Hematopoietic multipotent progenitor cell treated with erythropoietin and hydrocortisone succinate and interleukin-3 and kit ligand, for 4 days (in vitro differentiated cells): ENCODE results near the gene TNFSF9.

Experiments
- DNase-seq: peaks from one replicate; pipeline ENCODE4 v3.0.0-alpha.2; 2015

The TNFSF9 gene

GRCh38 chr19:6530386-6531162 is at the start of gene TNFSF9:
TNFSF9 (plus strand) TSS chr19:6531026; CDS start chr19:6531037, 11 bp downstream.
- DNase-seq, result peak; percentile 92

- DNase-seq, result peak; percentile 77
Observed at GRCh38 chr19:6481541-6482342, 49.1 kb upstream of the TNFSF9 start, which contains the start of gene DENND1C. DENND1C (minus strand) TSS chr19:6481787; CDS start chr19:6481695, 92 bp downstream.

GRCh38 chr19:6482343-6482686 is 48.5 kb upstream of the TNFSF9 start:
- no peak for DNase-seq

GRCh38 chr19:6483235-6483634 is 47.6 kb upstream of the TNFSF9 start:
- DNase-seq, result no peak

GRCh38 chr19:6484230-6484629 is 46.6 kb upstream of the TNFSF9 start:
- no peak for DNase-seq

- DNase-seq, result no peak
Observed at GRCh38 chr19:6484831-6485230, 46.0 kb upstream of the TNFSF9 start.

- no peak for DNase-seq
Observed at GRCh38 chr19:6489278-6490061, 41.4 kb upstream of the TNFSF9 start.

GRCh38 chr19:6490134-6490533 is 40.7 kb upstream of the TNFSF9 start:
- DNase-seq, result no peak

GRCh38 chr19:6491802-6492592 is 38.8 kb upstream of the TNFSF9 start:
- no peak for DNase-seq

GRCh38 chr19:6494438-6495036 is 36.3 kb upstream of the TNFSF9 start:
- no peak for DNase-seq

GRCh38 chr19:6495947-6496346 is 34.9 kb upstream of the TNFSF9 start:
- no peak for DNase-seq

- DNase-seq, result peak; percentile 78
Observed at GRCh38 chr19:6498294-6499036, 32.4 kb upstream of the TNFSF9 start.

- DNase-seq, result no peak
Observed at GRCh38 chr19:6499052-6499790, 31.6 kb upstream of the TNFSF9 start.

GRCh38 chr19:6500837-6501739 is 29.7 kb upstream of the TNFSF9 start:
- no peak for DNase-seq

GRCh38 chr19:6501740-6502648 is 28.8 kb upstream of the TNFSF9 start, which contains the start of gene TUBB4A:
TUBB4A (minus strand) TSS chr19:6502309; CDS start chr19:6502212, 97 bp downstream.
- peak; percentile 37 for DNase-seq

- no peak for DNase-seq
Observed at GRCh38 chr19:6503407-6504201, 27.2 kb upstream of the TNFSF9 start.
